Fibroblast of skin of abdomen (primary cell): ENCODE data around the gene IL23R.

ENCODE experiments used
- DNase-seq: peaks from one replicate; pipeline ENCODE4 v3.0.0-alpha.2; 2013

The IL23R gene

DNA sequence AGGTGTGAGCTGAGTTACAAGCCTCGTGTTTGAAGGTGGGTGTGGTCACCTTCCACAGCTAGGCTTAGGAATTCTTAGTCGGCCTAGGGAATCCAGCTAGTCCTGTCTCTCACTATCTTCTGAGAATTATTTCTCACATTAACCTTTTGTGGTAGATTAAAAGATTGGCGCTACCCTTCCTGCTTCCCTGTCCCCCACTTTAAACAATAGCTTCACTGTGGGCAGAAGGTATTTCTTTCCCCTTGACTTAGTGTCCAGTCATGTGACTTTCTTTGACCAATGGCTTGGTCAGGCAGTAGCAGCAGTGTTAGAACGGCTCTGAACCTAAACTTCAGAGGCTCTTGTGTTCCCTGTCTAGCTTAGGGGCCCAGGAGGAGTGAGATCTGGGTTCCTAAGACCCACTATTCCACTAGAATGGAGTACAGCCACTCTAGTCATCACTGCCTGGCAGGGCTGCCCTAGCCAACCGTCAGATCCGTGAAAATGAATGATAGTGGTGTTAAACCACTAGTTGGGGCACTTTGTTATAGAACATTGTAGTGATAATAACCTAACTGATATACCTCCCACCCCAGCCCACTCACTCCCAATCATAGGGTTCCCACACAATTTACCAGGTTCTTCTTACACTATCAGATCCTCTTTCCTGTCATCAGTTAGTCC is 17.6 kb upstream of the IL23R start:
- DNase-seq, result no peak

DNA sequence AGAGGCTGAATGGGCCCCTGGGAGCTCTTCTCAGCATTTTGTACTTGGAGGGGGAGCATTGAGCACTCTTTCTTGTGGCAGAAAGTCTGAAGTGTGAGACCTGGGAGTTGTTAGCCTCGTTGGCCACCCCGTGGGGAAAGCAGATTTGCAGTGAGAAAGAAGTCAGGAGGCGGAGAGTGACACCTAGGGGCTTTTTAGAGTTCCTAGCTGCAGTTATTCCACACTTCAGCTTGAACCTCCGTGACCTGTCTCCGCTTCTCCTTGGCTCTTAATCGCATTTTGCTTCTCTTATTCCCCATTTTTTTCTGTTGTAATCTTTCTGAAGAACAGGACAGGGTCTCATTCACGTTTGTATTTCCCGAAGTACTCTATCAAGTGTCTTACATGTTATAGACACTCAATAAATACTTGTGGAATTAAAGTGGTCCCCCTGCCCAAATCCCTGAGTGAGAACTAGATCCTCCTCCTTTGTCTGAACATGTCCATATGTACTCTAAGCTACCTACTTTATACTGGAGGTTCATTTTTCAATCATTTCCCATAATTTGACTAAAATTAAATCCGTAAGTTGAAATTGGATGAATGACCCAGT is 17.0 kb upstream of the IL23R start:
- peak; percentile 83 for DNase-seq

DNA sequence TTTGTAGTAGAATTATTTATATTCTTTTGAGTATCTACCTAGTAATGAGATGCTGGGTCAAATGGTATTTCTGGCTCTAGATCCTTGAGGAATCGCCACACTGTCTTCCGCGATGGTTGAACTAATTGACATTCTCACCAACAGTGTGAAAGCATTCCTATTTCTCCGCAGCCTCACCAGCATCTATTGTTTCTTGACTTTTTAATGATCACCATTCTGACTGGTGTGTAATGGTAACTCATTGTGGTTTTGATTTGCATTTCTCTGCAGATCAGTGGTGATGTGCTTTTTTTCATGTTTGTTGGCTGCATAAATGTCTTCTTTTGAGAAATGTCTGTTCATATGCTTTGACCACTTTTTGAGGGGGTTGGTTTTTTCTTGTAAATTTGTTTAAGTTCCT is 15.3 kb upstream of the IL23R start:
- DNase-seq, result no peak

DNA sequence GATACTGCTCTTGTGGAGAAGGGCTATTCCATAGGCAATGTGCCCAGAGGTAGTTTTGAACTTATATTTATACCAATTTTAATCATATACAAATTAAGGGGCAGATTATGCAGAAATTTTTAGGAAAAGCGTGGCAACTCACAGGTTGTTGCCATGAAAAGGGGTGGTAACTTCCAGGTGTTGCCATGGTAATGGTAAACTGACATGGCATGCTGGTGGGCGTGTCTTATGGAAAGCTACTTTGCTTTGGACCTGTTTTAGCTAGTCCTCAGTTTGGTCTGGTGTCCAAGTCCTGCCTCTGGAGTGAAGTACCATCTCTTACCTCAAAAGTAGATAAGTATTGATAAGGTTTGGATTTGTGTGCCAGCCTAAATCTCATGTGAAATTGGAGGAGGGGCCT is 7.9 kb upstream of the IL23R start:
- no peak for DNase-seq

DNA sequence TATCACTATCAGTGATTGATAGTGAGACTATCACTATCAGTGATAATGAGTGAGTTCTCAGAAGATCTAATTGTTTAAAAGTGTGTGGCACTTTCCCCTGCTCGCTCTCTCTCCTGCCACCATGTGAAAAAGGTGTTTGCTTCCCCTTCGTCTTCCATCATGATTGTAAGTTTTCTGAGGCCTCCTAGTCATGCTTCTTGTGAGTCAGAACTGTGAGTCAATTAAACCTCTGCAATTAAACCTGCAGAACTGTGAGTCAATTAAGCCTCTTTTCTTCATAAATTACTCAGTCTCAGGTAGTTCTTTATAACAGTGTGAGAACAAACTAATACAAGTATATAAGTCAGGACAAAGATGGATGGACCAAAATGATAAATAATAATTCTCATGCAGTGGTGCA is 7.0 kb upstream of the IL23R start:
- no peak for DNase-seq

DNA sequence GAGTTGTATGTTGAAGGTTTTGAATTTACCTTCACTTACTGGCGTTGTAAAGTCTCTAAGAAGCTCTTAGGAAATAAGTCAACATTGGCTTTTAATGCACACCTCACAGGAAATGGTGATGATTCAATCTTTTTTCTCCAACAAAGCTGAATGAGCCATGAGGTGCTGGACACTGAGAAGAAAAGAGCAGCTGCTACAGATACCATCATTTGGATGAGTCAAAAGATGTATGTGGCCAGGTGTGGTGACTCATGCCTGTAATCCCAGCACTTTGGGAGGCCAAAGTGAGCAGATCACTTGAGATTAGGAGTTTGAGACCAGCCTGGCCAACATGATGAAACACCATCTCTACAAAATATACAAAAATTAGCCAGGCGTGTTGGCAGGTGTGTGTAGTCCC is 3.3 kb upstream of the IL23R start:
- peak; percentile 41 for DNase-seq

DNA sequence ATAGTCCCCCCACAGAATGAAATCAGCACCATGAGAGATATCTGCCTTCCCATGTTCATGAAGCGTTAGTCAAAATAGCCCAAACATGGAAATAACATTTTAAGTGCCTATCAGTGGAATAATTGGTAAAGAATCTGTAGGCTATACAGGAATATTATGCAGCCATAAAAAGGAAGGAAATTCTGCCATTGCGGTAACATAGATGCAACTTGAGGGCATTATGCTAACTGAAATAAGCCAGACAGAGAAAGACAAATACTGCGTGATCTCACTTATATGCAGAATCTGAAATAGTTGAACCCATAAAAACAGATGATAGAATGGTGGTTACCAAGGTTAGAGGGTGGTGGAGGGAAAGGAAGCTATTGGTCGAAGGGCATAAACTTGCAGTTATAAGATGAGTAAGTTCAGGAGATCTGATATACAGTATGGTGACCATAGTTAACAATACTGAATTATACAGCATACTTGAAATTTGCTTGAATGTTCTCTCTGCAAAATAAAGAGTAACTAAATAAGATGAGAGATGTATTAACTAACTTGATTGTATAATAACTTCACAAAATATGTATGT is 699 bp upstream of the IL23R start:
- no peak for DNase-seq

DNA sequence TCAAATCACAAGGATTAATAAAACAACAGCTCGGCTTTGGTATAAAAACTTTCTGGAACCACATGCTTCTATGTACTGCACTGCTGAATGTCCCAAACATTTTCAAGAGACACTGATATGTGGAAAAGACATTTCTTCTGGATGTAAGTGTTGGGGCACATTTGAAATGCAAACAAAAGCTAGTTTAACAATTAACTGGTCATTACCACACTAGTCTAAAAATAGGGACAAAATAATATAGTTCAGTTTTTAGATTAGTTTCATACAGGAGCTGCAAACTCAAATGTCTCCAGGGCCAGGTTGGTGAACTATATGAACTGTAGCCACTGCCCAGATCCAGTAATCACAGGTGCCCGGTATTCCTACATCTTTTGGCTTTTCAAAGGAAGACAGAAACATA is 3.2 kb downstream of the IL23R start:
- no peak for DNase-seq

DNA sequence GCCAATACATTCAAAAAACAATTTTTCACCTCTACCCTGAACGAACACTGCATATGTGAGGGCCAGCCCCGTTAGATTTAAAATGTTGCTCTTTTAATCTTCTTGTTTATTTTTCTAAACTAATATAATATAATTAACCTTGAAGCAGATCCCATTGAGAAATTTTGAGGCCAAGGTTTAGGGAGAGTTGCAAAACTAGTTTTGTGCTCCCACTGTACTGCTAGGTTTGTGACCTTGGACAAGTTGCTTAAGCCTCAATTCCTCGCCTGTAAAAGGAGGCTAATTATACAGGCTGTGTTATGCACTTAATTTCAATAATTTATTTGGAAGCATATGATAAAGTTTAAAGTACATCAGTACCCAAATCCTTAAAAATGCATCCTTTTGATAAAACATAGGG is 3.7 kb downstream of the IL23R start:
- DNase-seq, result no peak

DNA sequence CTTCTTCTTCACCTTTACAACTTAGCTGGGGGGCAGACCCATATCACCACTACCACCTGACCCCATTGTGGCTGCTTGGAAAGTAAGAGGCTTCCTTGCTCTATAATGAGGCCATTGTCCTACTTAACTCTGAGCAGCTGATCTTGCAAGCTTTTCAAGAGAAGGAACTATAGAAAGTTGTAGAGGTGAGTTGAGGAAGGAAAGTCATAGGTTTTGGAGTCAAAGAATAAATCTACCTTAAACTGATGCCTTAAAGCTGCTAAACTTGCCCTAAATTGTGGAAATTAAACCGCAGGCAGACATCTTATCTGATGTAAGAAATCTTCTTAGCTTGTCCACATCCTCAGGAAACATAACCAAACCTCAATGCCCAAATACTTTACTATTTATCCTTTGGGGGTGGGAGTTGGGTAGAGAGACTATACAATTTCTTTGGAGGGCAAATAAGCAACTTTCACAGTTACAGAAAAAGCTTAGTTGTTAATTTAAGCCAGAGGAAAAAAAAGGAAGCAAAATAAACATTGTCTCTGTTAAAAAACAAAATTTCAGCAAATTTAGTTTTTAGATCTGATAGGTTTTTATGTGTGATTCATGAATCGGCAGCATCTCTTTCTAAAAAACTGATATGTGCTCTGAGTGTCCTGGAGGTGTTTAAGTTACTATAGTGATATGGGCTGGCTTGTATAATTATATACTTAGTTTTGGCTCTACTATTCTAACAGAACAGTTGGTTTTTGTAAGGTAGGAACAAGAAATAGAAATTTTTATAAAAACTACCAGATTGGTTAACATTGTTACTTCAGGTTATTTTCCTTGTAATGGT is 4.7 kb downstream of the IL23R start:
- no peak for DNase-seq

DNA sequence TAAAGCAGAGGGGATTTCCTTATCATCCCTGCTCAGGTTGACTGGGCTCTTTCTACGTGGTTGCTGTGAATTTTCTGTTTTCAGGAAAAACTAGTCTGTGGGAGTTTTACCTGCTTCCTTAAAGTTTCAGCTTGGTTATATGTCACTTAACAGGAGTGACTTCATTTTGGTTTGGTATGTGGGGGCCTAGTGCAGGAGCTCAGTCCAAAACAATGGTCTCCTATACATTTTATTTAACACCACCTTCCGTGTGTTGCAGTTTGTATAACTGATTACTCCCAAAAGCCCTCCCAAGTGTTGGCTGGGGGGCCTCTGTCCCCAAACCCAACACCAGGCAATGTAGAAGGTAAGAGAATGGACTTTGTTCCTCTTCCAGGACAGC is 5.3 kb downstream of the IL23R start:
- no peak for DNase-seq

DNA sequence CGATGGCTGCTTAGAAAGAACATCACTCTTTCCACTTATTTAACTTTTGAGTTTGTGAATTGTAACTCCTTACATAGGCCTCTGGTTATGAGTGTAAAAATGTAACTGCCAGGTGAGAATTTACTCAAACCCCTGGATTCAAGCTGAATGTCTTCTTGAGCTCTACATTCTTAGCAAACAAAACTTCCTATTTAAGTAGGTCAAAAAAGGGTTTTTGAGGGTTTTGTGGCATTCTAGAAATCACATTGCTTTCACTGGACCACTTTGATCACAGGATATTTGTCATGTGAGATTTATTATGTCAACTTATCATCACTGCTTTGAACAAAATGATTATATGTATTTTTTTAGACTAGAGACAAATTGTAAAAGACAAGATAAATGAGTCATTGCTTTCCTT is 5.7 kb downstream of the IL23R start:
- no peak for DNase-seq

DNA sequence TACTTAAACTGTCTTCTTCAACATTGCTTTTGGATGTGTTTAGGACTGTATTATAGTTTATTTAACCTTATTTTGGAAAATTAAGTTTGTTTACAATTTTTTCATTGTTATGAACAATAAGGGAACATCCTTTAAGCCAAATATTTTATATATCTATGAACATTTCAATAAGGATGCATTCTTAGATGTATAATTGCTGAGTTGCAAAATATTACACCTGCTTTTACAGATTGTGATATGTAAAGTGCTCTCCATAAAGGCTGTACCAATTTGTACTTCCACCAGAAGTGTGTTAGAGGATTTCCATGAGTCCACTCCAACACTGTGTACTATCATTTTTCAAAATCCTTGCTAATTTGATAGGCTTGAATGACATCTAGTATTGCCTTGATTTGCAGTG is 7.7 kb downstream of the IL23R start:
- no peak for DNase-seq

DNA sequence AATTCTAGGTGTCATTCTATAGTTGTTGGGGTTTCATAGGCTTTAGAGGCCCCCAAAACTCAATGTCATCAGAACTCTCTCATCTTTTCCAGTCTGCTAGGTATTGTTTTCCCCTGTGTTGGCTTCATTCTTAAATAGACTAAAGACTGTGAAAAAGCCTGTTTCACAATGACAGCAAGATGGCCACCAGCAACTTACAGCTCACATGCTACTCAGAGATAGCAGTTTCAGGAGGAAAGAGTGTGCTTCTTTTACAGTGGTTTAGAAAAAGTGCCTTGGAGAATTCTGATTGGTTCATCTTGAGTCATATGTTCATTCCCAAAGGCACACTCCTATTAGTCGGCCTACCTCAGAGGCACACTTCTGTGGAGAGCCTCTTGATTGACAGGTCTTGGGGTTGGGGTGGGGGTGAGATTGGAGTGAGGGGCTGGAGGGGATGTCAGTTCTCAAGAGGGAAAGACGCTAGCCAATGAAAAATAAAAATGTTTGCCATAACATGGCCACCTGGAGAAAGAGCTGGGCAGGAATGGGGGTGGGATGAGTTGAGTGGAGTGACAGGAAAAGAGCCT is 8.5 kb downstream of the IL23R start:
- no peak for DNase-seq

DNA sequence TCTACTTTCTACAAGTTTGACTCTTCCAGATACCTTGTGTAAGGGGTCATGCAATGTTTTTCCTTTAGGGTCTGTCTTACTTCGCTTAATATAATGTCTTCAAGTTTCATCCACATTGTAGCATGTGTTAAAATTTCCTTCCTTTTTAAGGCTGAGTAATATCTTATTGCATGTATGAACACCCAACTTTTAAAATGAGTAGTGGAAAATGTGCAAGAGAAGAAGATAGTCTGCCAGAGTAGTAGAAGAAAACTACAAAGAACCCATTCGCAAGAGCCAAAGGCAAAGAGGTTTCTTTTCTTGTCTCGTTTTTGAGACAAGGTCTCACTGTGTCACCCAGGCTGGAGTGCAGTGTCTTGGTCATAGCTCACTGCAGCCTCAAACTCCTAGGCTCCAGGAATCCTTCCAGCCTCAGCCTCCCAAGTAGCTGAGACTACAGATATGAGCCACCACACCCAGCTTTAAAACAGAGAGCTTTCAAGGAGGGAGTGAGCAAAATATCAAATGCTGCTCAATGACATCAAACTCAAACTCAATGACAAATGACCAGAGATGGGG is 9.4 kb downstream of the IL23R start:
- no peak for DNase-seq

DNA sequence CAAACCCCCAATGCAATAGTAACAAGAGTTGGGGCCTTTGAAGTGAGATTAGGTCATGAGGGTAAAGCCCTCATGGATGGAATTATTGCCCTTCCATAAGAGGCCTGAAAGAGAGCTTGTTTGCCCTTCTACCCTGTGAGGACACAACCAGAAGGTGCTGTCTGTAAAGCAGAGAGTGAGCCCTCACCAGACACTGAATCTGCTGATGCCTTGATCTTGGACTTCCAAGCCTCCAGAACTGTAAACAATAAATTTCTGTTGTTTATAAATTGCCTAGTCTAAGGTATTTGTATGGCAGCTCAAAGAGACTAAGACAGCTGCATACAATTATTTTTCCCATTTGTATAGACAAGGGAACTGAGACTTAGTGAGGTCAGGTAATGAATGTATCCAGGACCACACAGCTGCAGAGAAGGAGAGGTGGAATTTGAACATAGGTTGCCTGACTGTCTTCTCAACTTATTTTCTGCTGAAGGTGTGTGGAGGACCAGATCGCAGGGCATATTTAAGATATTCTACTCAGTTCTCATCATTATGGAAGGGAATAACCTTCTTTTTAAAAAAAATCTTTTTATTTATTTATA is 18.7 kb downstream of the IL23R start:
- DNase-seq, result no peak

DNA sequence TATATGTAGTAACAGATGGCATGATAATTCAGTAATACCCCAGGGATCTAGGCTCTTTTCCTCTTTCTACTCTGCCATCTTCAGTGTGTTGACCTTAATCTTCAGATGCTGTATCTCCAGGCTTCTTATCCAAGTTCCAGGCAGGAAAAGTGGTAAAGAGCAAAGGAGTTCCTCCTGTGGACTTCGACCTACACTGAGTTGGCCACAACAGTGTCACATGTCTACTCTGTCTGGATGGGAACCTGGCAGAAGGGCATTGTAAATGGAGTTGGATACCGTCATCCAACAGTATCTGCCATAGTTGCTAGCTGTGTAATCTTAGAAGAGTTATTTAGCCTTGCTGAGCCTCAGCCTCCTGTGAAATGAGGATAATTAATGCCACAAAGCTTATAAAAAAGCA is 21.9 kb downstream of the IL23R start:
- DNase-seq, result no peak

DNA sequence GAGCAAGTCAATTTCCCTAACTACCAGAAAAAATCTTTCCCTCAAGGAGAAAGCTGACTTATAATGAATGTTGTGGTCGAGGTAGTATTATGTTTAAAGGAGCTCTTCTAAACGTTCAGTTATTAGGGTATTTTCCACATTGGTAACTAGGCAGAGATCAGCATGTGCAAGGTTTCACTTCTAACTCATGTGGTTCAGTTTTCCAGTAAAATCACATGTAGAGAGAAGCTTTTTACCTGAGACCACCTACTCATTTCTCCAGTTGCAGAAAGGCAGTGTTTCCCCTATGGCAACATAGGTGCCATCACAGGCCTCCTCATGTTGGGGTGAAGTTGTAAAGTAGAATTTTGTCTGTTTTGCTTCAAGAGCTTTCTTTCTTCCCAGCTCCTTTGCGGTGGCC is 23.7 kb downstream of the IL23R start:
- no peak for DNase-seq

DNA sequence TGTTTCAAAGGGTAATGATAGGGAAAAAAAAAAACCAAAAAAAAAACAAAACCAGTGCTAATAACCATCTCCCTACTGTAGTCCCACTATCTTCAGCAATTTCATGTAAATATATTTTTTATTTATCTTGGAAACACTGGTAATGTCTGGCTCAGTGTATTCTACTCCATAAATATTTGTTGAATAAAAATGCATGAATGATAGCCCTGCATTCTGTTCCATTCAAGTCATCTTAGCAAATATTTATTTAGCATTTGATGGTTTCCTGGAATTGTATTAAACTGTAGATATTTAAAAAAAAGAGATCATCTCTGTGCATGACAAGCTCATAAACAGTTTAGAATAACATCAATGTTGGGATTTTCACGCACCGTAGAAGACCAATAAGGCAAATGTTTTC is 24.2 kb downstream of the IL23R start:
- DNase-seq, result no peak

DNA sequence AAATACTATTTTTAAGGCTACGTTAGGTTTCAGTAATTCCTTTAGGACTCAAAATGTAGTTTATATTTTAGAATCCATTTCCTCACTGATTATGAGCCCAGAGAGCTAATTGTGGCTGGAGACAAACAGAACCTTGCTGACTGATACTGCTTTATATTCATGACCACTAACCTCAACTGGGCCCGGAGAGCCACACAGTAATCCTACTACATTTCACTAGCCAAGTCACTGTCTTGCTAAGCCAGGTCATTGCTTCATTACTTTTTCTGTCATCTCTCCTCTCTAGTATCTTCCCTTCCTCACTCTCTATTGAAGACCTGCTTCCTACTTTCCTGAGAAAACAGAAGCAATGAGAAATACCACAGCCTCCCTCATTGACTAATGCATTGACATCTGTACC is 24.7 kb downstream of the IL23R start:
- DNase-seq, result no peak

DNA sequence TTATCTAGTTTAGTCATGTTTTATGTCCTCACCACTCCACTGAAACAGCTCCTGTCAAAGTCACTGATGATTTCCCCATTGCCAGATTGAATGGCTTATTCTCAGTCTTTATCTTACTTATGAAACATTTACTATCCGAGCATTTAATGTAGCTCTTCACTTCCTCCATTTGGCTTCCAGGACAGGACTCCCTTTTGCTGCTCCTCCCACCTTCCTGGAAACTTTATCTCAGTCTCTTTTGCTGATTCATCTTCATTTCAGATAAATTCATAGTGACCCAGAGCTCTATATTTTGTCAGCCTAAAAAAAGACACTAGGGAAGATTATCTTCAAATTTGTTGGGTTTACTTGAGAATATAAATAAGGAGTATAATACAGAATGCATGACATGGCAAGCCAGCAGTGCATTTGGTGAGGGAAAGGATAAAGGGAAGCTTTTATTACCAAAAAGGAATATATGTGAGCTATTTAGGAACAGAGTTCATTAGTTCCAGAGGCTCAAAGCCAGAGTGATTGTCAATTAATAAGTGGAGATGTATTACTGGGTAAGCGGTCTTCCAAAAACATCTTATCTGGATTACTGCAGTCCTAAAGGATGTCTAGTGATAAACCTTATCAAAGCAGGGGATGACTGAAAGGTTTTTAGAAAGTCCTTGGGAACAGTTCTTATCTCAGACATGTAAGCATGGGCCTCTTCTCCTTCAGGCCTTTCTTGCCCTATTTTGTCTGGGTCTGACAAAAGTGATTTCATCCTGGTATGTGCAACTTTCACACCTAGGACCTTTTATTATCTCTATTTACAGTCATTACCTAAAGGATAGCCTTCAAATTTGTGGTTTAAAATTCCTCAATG is 25.6 kb downstream of the IL23R start:
- no peak for DNase-seq

DNA sequence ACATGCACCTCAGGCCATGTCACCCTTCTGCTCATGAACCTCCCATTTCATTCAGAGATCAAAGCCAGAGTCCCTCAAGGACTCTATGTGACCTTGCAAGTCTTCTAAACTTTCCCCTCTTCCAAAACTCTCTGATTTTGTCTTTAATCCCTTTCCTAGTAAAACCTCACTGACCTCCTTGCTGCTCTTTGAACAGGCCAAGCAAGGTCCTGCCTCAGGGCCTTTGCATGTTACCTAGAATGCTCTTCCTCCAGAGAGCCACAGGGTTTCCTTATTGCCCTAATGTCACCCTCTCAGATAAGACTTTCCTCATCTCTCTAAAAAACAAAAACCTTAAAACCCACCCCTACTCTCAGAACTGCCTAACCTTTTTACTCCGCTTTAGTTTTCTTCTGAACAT is 26.6 kb downstream of the IL23R start:
- DNase-seq, result no peak
